ENCODE results near the gene HLA-C. TPM values are rescaled to one million over a fixed set of nuclear protein-coding genes. Genes with fewer than 3 reads are reported as not detected.

Gene HLA-C
- total RNA-seq = 124 and 376 TPM in 2 replicates

DNA sequence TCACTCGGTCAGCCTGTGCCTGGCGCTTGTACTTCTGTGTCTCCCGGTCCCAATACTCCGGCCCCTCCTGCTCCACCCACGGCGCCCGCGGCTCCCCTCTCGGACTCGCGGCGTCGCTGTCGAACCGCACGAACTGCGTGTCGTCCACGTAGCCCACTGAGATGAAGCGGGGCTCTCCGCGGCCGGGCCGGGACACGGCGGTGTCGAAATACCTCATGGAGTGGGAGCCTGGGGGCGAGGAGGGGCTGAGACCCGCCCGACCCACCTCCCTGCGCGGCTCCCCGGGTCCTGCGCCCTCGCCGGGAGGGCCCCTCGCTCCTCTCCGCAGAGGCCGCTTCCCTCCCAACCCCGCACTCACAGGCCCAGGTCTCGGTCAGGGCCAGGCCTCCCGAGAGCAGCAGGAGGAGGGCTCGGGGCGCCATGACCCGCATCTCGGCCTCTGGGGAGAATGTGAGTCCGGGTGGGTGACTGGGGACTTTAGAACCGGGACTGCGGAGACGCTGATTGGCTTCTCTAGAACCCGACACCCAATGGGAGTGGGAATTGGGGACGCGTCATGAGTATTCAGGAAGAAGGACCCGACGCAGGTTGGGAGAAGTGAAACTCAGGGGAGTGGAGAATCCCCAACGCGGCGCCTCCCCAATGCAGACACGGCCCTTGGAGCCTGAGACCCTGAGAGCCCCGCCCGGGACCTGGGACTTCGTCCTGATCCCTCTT lies at the start of gene HLA-C:
Gene HLA-C, minus strand, starts transcription at position 452 of the 717 bp plus-strand sequence. Its CDS starts 21 bp downstream, at position 431.

Other genes starting within 250 kb of the HLA-C start
- not detected in 2 replicates for gene C6orf15, start 159.5 kb downstream of the HLA-C start, total RNA-seq
- gene PSORS1C1, start 157.3 kb downstream of the HLA-C start, total RNA-seq = 1.00 and 1.2 TPM in 2 replicates
- not detected in 2 replicates for gene CDSN, start 151.6 kb downstream of the HLA-C start, total RNA-seq
- not detected in 2 replicates for gene PSORS1C2, start 133.0 kb downstream of the HLA-C start, total RNA-seq
- 25.6 and 36.6 TPM in 2 replicates for gene CCHCR1, start 114.3 kb downstream of the HLA-C start, total RNA-seq
- 11.7 and 43.2 TPM in 2 replicates for gene TCF19, start 113.5 kb downstream of the HLA-C start, total RNA-seq
- not detected in 2 replicates for gene POU5F1, start 101.4 kb downstream of the HLA-C start, total RNA-seq
- 158 and 176 TPM in 2 replicates for gene HLA-B, start 85.1 kb upstream of the HLA-C start, total RNA-seq
- 18.5 and 66.0 TPM in 2 replicates for gene MICA, start 131.5 kb upstream of the HLA-C start, total RNA-seq
- 11.6 and 21.9 TPM in 2 replicates for gene MICB, start 226.1 kb upstream of the HLA-C start, total RNA-seq

Measured in uterine smooth muscle cell (primary cell).